Parathyroid adenoma (tissue), 2 donors: ENCODE results near the gene CDH26.

Experiments
- H2AFZ ChIP-seq: fragments of 300-600 bp; sonication (generic); one replicate; pipeline ENCODE4 v1.7.0; 2017; ENCODE audit warnings: antibody characterized with exemption, mild to moderate bottlenecking
- H3K27ac ChIP-seq: fragments of 300-600 bp; sonication (generic); one replicate; pipeline ENCODE4 v1.7.0; 2017
- H3K27me3 ChIP-seq: fragments of 300-600 bp; sonication (generic); one replicate; pipeline ENCODE4 v1.7.0; 2017; ENCODE audit warnings: low read length; ENCODE audit not compliant: control insufficient read depth, insufficient read depth
- H3K36me3 ChIP-seq: fragments of 300-600 bp; sonication (generic); one replicate; pipeline ENCODE4 v1.7.0; 2017; ENCODE audit warnings: low read length; ENCODE audit not compliant: control insufficient read depth, insufficient read depth
- H3K4me1 ChIP-seq: fragments of 300-600 bp; sonication (generic); one replicate; pipeline ENCODE4 v1.7.0; 2017; ENCODE audit warnings: control low read depth
- H3K4me2 ChIP-seq: fragments of 300-600 bp; sonication (generic); one replicate; pipeline ENCODE4 v1.7.0; 2017; ENCODE audit warnings: low read length
- H3K4me3 ChIP-seq: fragments of 300-600 bp; sonication (generic); one replicate; pipeline ENCODE4 v1.7.0; 2017; ENCODE audit warnings: low read depth, low read length
- H3K79me2 ChIP-seq: fragments of 300-600 bp; sonication (generic); one replicate; pipeline ENCODE4 v1.7.0; 2017; ENCODE audit warnings: control low read depth
- H3K9ac ChIP-seq: fragments of 300-600 bp; sonication (generic); one replicate; pipeline ENCODE4 v1.7.0; 2017; ENCODE audit warnings: mild to moderate bottlenecking
- H3K9me3 ChIP-seq: fragments of 300-600 bp; sonication (generic); one replicate; pipeline ENCODE4 v1.7.0; 2017; ENCODE audit warnings: low read length; ENCODE audit not compliant: control insufficient read depth
- CTCF ChIP-seq: fragments of 300-600 bp; sonication (generic); IDR thresholded peaks from one replicate; pipeline ENCODE4 v1.7.0; 2017; ENCODE audit warnings: antibody characterized with exemption, mild to moderate bottlenecking
- donor health status: primary hyperparathyroidism.

The CDH26 gene

GRCh38 chr20:60046860-60047259, 88.6 kb downstream of the CDH26 start:
- Histone ChIP-seq H3K27ac (no peak overlapping the region), H3K79me2 (no peaks in the 10 kb centered on the region), H3K9me3 (no peaks in the 10 kb centered on the region), H2AFZ (no peak overlapping the region), H3K36me3 (no peaks in the 10 kb centered on the region), H3K9ac (no peak overlapping the region), H3K4me3 (no peak overlapping the region), H3K4me2 (no peak overlapping the region), H3K4me1 (no peaks in the 10 kb centered on the region), H3K27me3 (no peaks in the 10 kb centered on the region)
- no peak for TF ChIP-seq CTCF

- Histone ChIP-seq H3K9ac (no peak overlapping the region), H3K4me1 (no peaks in the 10 kb centered on the region), H3K9me3 (no peaks in the 10 kb centered on the region), H3K4me2 (no peak overlapping the region), H2AFZ (no peak overlapping the region), H3K79me2 (no peaks in the 10 kb centered on the region), H3K27ac (no peak overlapping the region), H3K36me3 (no peaks in the 10 kb centered on the region), H3K4me3 (no peak overlapping the region), H3K27me3 (no peaks in the 10 kb centered on the region)
- TF ChIP-seq CTCF: no peak
Observed at GRCh38 chr20:60048634-60049521, 90.7 kb downstream of the CDH26 start.

- Histone ChIP-seq H3K9me3 (no peaks in the 10 kb centered on the region), H3K36me3 (no peaks in the 10 kb centered on the region), H3K4me3 (no peak overlapping the region), H3K79me2 (no peaks in the 10 kb centered on the region), H2AFZ (no peak overlapping the region), H3K9ac (no peak overlapping the region), H3K27me3 (no peaks in the 10 kb centered on the region), H3K4me2 (no peak overlapping the region), H3K27ac (no peak overlapping the region), H3K4me1 (no peaks in the 10 kb centered on the region)
- TF ChIP-seq CTCF: no peak
Observed at GRCh38 chr20:60049601-60050000, 91.4 kb downstream of the CDH26 start.

GRCh38 chr20:60050193-60050947, 92.1 kb downstream of the CDH26 start:
- H3K9me3 ChIP-seq: no peaks in the 10 kb centered on the region
- no peaks in the 10 kb centered on the region for H3K79me2 ChIP-seq
- no peaks in the 10 kb centered on the region for H3K36me3 ChIP-seq
- H2AFZ ChIP-seq: no peak overlapping the region
- H3K27ac ChIP-seq: no peak overlapping the region
- H3K9ac ChIP-seq: no peak overlapping the region
- no peak overlapping the region for H3K4me2 ChIP-seq
- H3K4me1 ChIP-seq: no peaks in the 10 kb centered on the region
- no peak overlapping the region for H3K4me3 ChIP-seq
- no peak for TF ChIP-seq CTCF
- H3K27me3 ChIP-seq: no peaks in the 10 kb centered on the region
